Neural cell (in vitro differentiated cells): ENCODE data around the gene SLC2A6.

Experiments used
- EZH2 ChIP-seq: fragments of 200-600, 300-800 bp; shearing (Covaris generic), sonication (generic); IDR thresholded peaks from 2 replicates; pipeline ENCODE4 v1.6.1; 2014; ENCODE audit warnings: antibody characterized with exemption, low read length, borderline replicate concordance, mild to moderate bottlenecking; ENCODE audit not compliant: insufficient read depth, poor library complexity, severe bottlenecking
- MXI1 ChIP-seq: fragments of 450-650 bp; conservative IDR thresholded peaks from 2 replicates; pipeline ENCODE4 v1.6.1; 2014; ENCODE audit warnings: antibody characterized with exemption, mild to moderate bottlenecking; ENCODE audit not compliant: poor library complexity, severe bottlenecking
- POLR2AphosphoS5 ChIP-seq: IDR thresholded peaks from 2 replicates; pipeline ENCODE4 v1.6.1; 2012
- RAD21 ChIP-seq: fragments of 450-650 bp; conservative IDR thresholded peaks from 2 replicates; pipeline ENCODE4 v1.6.1; 2014; ENCODE audit warnings: antibody characterized with exemption, mild to moderate bottlenecking, moderate library complexity
- SMC3 ChIP-seq: fragments of 450-650 bp; conservative IDR thresholded peaks from 2 replicates; pipeline ENCODE4 v1.6.1; 2014; ENCODE audit warnings: antibody characterized with exemption, mild to moderate bottlenecking, moderate library complexity; ENCODE audit not compliant: poor library complexity
- TF ChIP-seq, protein P1 (sequence below): fragments of 450-650 bp; IDR thresholded peaks from 2 replicates; pipeline ENCODE4 v1.5.1; 2014; ENCODE audit warnings: antibody characterized with exemption, mild to moderate bottlenecking, moderate library complexity; ENCODE audit not compliant: poor library complexity, severe bottlenecking

DNA sequence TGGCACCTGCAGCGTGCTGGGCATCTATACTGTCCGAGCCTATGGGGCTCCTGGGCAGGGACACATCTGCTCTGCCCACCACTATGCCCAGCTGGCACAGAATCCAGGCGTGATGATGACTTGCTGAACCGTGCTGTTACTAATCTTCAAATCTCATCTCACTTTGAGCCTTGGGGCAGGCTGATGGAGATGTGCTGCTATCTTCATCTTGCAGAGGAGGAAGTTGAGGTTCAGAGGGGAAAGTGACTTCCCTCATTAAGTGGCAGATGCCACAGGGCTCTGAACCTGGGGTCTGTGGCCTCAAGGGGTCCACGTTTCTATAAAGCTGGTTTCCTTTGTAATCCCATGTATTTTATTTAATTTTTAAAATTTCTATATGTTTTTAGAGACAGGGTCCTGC lies 4.7 kb downstream of the SLC2A6 start:
- TF ChIP-seq, protein P1, sequence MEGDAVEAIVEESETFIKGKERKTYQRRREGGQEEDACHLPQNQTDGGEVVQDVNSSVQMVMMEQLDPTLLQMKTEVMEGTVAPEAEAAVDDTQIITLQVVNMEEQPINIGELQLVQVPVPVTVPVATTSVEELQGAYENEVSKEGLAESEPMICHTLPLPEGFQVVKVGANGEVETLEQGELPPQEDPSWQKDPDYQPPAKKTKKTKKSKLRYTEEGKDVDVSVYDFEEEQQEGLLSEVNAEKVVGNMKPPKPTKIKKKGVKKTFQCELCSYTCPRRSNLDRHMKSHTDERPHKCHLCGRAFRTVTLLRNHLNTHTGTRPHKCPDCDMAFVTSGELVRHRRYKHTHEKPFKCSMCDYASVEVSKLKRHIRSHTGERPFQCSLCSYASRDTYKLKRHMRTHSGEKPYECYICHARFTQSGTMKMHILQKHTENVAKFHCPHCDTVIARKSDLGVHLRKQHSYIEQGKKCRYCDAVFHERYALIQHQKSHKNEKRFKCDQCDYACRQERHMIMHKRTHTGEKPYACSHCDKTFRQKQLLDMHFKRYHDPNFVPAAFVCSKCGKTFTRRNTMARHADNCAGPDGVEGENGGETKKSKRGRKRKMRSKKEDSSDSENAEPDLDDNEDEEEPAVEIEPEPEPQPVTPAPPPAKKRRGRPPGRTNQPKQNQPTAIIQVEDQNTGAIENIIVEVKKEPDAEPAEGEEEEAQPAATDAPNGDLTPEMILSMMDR = no peak
- TF ChIP-seq POLR2AphosphoS5 (no peak), EZH2 (no peak), MXI1 (no peak), SMC3 (no peak), RAD21 (no peak)
